ENCODE results near the gene PTPRE. TPM values are rescaled to one million over a fixed set of nuclear protein-coding genes. Genes with fewer than 3 reads are reported as not detected.

PTPRE gene
- total RNA-seq, 1 donor from 2014 or later = 1.2 TPM

DNA sequence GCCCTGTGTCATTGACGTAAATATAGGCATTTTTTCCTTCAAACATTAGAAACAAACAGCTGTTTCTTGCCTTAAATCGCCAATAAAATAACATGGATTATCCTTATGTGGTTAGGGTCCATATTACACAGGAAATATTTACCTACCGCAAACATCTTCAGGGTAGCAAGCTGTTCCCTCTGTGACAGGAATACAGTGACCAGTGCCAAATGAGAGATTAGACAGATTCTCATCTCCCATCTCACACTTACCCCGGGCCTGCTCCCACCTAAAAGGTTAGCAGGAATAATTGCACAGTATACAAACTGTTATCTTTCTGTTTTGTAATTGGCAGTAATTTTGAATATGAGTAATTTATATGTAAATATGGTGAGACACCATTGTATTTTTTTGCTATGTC, 202.8 kb downstream of the PTPRE start:
- Mint-ChIP-seq H3K9me3 (ENCODE audit: unreplicated experiment) (no peaks in the 10 kb centered on the region), H3K4me3 (ENCODE audit: unreplicated experiment) (no peak overlapping the region), H3K36me3 (ENCODE audit: unreplicated experiment) (peaks cover 13% of the 10 kb centered on the region), H3K4me1 (ENCODE audit: unreplicated experiment) (no peaks in the 10 kb centered on the region), H3K27ac (ENCODE audit: unreplicated experiment) (no peak overlapping the region), H3K27me3 (ENCODE audit: unreplicated experiment) (no peaks in the 10 kb centered on the region)
- TF ChIP-seq, protein P1, sequence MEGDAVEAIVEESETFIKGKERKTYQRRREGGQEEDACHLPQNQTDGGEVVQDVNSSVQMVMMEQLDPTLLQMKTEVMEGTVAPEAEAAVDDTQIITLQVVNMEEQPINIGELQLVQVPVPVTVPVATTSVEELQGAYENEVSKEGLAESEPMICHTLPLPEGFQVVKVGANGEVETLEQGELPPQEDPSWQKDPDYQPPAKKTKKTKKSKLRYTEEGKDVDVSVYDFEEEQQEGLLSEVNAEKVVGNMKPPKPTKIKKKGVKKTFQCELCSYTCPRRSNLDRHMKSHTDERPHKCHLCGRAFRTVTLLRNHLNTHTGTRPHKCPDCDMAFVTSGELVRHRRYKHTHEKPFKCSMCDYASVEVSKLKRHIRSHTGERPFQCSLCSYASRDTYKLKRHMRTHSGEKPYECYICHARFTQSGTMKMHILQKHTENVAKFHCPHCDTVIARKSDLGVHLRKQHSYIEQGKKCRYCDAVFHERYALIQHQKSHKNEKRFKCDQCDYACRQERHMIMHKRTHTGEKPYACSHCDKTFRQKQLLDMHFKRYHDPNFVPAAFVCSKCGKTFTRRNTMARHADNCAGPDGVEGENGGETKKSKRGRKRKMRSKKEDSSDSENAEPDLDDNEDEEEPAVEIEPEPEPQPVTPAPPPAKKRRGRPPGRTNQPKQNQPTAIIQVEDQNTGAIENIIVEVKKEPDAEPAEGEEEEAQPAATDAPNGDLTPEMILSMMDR (IDR thresholded peaks at IDR 0.05) = no peak
- DNase-seq (ENCODE audit: extremely low spot score, unreplicated experiment) = no peak

DNA sequence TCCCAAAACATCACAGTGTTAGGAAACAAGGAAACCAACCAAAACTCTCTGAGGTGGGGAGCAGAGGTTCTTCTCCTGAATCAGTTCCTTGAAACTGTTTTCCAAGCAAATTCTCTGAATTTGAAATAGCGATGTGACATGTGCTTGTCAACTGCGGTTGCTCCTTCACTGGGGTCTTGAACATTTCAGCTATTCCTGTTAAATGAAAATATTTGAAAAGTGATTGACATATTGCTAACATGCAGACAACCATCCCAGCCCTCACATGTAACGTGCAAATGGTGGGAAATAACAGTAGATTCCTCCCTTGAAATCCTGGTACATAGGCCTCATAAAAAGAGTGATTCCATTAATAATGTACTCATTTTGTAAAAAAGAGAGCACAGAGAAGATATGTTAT, 203.4 kb downstream of the PTPRE start:
- H3K27me3 Mint-ChIP-seq (ENCODE audit: unreplicated experiment) = no peaks in the 10 kb centered on the region
- H3K4me1 Mint-ChIP-seq (ENCODE audit: unreplicated experiment) = no peaks in the 10 kb centered on the region
- no peak overlapping the region for H3K4me3 Mint-ChIP-seq (ENCODE audit: unreplicated experiment)
- no peaks in the 10 kb centered on the region for H3K9me3 Mint-ChIP-seq (ENCODE audit: unreplicated experiment)
- DNase-seq (ENCODE audit: extremely low spot score, unreplicated experiment) = no peak
- TF ChIP-seq, protein P1 (IDR thresholded peaks at IDR 0.05) = no peak
- peaks cover 15% of the 10 kb centered on the region for H3K36me3 Mint-ChIP-seq (ENCODE audit: unreplicated experiment)
- H3K27ac Mint-ChIP-seq (ENCODE audit: unreplicated experiment) = no peak overlapping the region

- no peak overlapping the region for H3K4me3 Mint-ChIP-seq (ENCODE audit: unreplicated experiment)
- H3K9me3 Mint-ChIP-seq (ENCODE audit: unreplicated experiment) = no peaks in the 10 kb centered on the region
- peaks cover 17% of the 10 kb centered on the region for H3K36me3 Mint-ChIP-seq (ENCODE audit: unreplicated experiment)
- no peak overlapping the region for H3K27ac Mint-ChIP-seq (ENCODE audit: unreplicated experiment)
- H3K4me1 Mint-ChIP-seq (ENCODE audit: unreplicated experiment) = no peaks in the 10 kb centered on the region
- no peaks in the 10 kb centered on the region for H3K27me3 Mint-ChIP-seq (ENCODE audit: unreplicated experiment)
- TF ChIP-seq, protein P1 (IDR thresholded peaks at IDR 0.05) = no peak
- no peak for DNase-seq (ENCODE audit: extremely low spot score, unreplicated experiment)
These were observed 204.8 kb downstream of the PTPRE start for GRCh38 chr10:128111696-128112095.

- no peaks in the 10 kb centered on the region for H3K9me3 Mint-ChIP-seq (ENCODE audit: unreplicated experiment)
- DNase-seq (ENCODE audit: extremely low spot score, unreplicated experiment) = no peak
- no peaks in the 10 kb centered on the region for H3K4me1 Mint-ChIP-seq (ENCODE audit: unreplicated experiment)
- no peak overlapping the region for H3K27ac Mint-ChIP-seq (ENCODE audit: unreplicated experiment)
- peaks cover 17% of the 10 kb centered on the region for H3K36me3 Mint-ChIP-seq (ENCODE audit: unreplicated experiment)
- no peaks in the 10 kb centered on the region for H3K27me3 Mint-ChIP-seq (ENCODE audit: unreplicated experiment)
- H3K4me3 Mint-ChIP-seq (ENCODE audit: unreplicated experiment) = no peak overlapping the region
- TF ChIP-seq, protein P1 (IDR thresholded peaks at IDR 0.05) = no peak
These were observed 206.1 kb downstream of the PTPRE start for GRCh38 chr10:128113026-128113425.

DNA sequence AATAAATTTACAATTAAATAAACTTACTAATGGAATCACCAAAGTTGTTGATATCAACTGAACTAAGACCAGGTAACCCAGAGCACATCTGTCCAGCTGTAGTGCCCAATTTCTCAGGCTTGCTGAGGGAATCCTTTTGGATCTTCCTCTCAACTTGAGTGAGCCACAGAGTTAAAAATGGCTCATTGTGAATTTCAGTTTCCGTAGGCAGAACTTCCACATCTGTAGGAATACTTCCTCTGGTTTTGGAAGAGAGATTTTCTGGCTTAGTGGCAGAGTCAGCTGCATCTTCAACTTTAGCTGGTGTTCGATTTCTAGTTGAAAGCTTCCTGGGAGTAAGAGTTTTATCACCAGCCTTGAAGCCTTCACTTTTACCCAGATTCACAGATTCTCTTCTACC, 208.0 kb downstream of the PTPRE start:
- no peaks in the 10 kb centered on the region for H3K9me3 Mint-ChIP-seq (ENCODE audit: unreplicated experiment)
- H3K27ac Mint-ChIP-seq (ENCODE audit: unreplicated experiment) = no peak overlapping the region
- no peak overlapping the region for H3K4me3 Mint-ChIP-seq (ENCODE audit: unreplicated experiment)
- TF ChIP-seq, protein P1 (IDR thresholded peaks at IDR 0.05) = no peak
- peaks cover 17% of the 10 kb centered on the region for H3K36me3 Mint-ChIP-seq (ENCODE audit: unreplicated experiment)
- H3K4me1 Mint-ChIP-seq (ENCODE audit: unreplicated experiment) = no peaks in the 10 kb centered on the region
- H3K27me3 Mint-ChIP-seq (ENCODE audit: unreplicated experiment) = no peaks in the 10 kb centered on the region
- no peak for DNase-seq (ENCODE audit: extremely low spot score, unreplicated experiment)

All from osteocyte (in vitro differentiated cells).